IMR-90 (cell line): ENCODE data around the gene ATP11A. TPM values are rescaled to one million over a fixed set of nuclear protein-coding genes. Genes with fewer than 3 reads are reported as not detected.
"Not testable (repeated sequence)": the region's sequence is repeated elsewhere in the genome, so short reads cannot be mapped to it uniquely, and the experiment has no call there.

Experiments
- ATAC-seq: fragments of 200-7000 bp; cut with Tn5 transposase; 2 replicates; pipeline ENCODE4 v1.9.1; 2020; ENCODE audit warnings: low read depth, mild to moderate bottlenecking, moderate library complexity
- BruUV-seq: library from RNA; stranded (reverse); fragments of 400-500 nt; replicated peaks from 2 replicates; lab custom pipeline; 2021; lab: Mats Ljungman, UMichigan
- CTCF ChIA-PET: fragments of 300-600 bp; formaldehyde crosslinking; extraction: SDS; loops from one replicate; lab custom pipeline; 2021; ENCODE audit warnings: antibody characterized with exemption; lab: Yijun Ruan, JAX
- POLR2A ChIA-PET: fragments of 300-600 bp; sonication (Branson Sonifier 250); formaldehyde crosslinking; loops from one replicate; lab custom pipeline; 2022; ENCODE audit warnings: antibody characterized with exemption; ENCODE audit not compliant: unreplicated experiment; lab: Charles Lee
- DNase-seq: peaks from one replicate; pipeline ENCODE4 v3.0.0; 2013
- H2AFZ ChIP-seq: replicated peaks from 2 replicates; pipeline ENCODE3; 2013; ENCODE audit warnings: low read length, mild to moderate bottlenecking; ENCODE audit not compliant: poor library complexity
- H2AK5ac ChIP-seq: 2 replicates; pipeline ENCODE4 v1.6.1; 2013; ENCODE audit warnings: low read depth, low read length, inconsistent platforms
- H2AK9ac ChIP-seq: replicated peaks from 2 replicates; pipeline ENCODE3; 2013; ENCODE audit warnings: mild to moderate bottlenecking, low read depth, low read length, moderate library complexity; ENCODE audit not compliant: poor library complexity
- H2BK120ac ChIP-seq: 2 replicates; pipeline ENCODE4 v1.6.1; 2013; ENCODE audit warnings: low read depth, low read length, inconsistent platforms
- H2BK15ac ChIP-seq: 3 replicates; pipeline ENCODE4 v1.6.1; 2013; ENCODE audit warnings: low read depth, low read length, inconsistent platforms
- H2BK20ac ChIP-seq: 2 replicates; pipeline ENCODE4 v1.6.1; 2013; ENCODE audit warnings: low read depth, mild to moderate bottlenecking, inconsistent platforms, low read length, moderate library complexity
- H2BK5ac ChIP-seq: 2 replicates; pipeline ENCODE4 v1.6.1; 2013; ENCODE audit warnings: mild to moderate bottlenecking, low read depth, low read length, inconsistent platforms; ENCODE audit not compliant: poor library complexity, severe bottlenecking
- H3K14ac ChIP-seq: replicated peaks from 2 replicates; pipeline ENCODE4 v1.6.1; 2013; ENCODE audit warnings: low read depth, low read length, inconsistent platforms
- H3K18ac ChIP-seq: 2 replicates; pipeline ENCODE4 v1.6.1; 2013; ENCODE audit warnings: low read depth, low read length, control low read depth
- H3K23ac ChIP-seq: 2 replicates; pipeline ENCODE4 v1.6.1; 2013; ENCODE audit warnings: low read depth, low read length, inconsistent platforms
- H3K27ac ChIP-seq: 2 replicates; pipeline ENCODE4 v1.5.1; 2013; ENCODE audit warnings: mild to moderate bottlenecking, control low read depth, low read length; ENCODE audit not compliant: insufficient read depth
- H3K27me3 ChIP-seq: 2 replicates; pipeline ENCODE4 v1.6.1; 2013; ENCODE audit warnings: low read length; ENCODE audit not compliant: control insufficient read depth, insufficient read depth
- H3K36me3 ChIP-seq: 2 replicates; pipeline ENCODE4 v1.6.1; 2013; ENCODE audit warnings: low read length, mixed read lengths; ENCODE audit not compliant: control insufficient read depth, insufficient read depth
- H3K4ac ChIP-seq: 2 replicates; pipeline ENCODE4 v1.6.1; 2013; ENCODE audit warnings: low read depth, low read length, inconsistent platforms
- H3K4me1 ChIP-seq: 2 replicates; pipeline ENCODE4 v1.6.1; 2013; ENCODE audit warnings: low read length, mixed read lengths; ENCODE audit not compliant: control insufficient read depth, insufficient read depth
- H3K4me2 ChIP-seq: 2 replicates; pipeline ENCODE4 v1.6.1; 2013; ENCODE audit warnings: low read depth, mild to moderate bottlenecking, control low read depth, low read length, moderate library complexity
- H3K4me3 ChIP-seq: 2 replicates; pipeline ENCODE4 v1.5.1; 2013; ENCODE audit warnings: low read depth, mild to moderate bottlenecking, control low read depth, low read length, moderate library complexity; ENCODE audit not compliant: insufficient read depth
- H3K56ac ChIP-seq: 2 replicates; pipeline ENCODE4 v1.6.1; 2013; ENCODE audit warnings: low read length, inconsistent platforms; ENCODE audit not compliant: insufficient read depth; ENCODE audit errors: extremely low read depth
- H3K79me1 ChIP-seq, 2 experiments: 2 replicates each; pipeline ENCODE4 v1.6.1; 2013; ENCODE audit warnings: low read length in 2 of 2, inconsistent platforms in 1 of 2, low read depth in 1 of 2
- H3K9ac ChIP-seq: 2 replicates; pipeline ENCODE4 v1.6.1; 2013; ENCODE audit warnings: low read depth, low read length, control low read depth
- H3K9me1 ChIP-seq: 2 replicates; pipeline ENCODE4 v1.6.1; 2013; ENCODE audit warnings: low read length, inconsistent platforms; ENCODE audit not compliant: insufficient read depth
- H3K9me3 ChIP-seq: 2 replicates; pipeline ENCODE4 v1.6.1; 2013; ENCODE audit warnings: low read length; ENCODE audit not compliant: control insufficient read depth, insufficient read depth
- H4K20me1 ChIP-seq: 2 replicates; pipeline ENCODE4 v1.6.1; 2013; ENCODE audit warnings: low read length, inconsistent platforms; ENCODE audit not compliant: insufficient read depth
- H4K5ac ChIP-seq: 2 replicates; pipeline ENCODE4 v1.6.1; 2013; ENCODE audit warnings: mild to moderate bottlenecking, low read depth, low read length, control low read depth
- H4K8ac ChIP-seq, 2 experiments: 2 replicates each; pipeline ENCODE4 v1.6.1; 2013; ENCODE audit warnings: low read depth in 2 of 2, low read length in 2 of 2, control low read depth in 1 of 2, inconsistent platforms in 1 of 2
- H4K91ac ChIP-seq: 2 replicates; pipeline ENCODE4 v1.6.1; 2013; ENCODE audit warnings: low read depth, low read length, inconsistent platforms; ENCODE audit not compliant: insufficient read depth
- WGBS, 2 experiments: methylation state at CpG; one replicate each; pipeline versions ENCODE4 v1.1.5 to v1.1.7; 2013; ENCODE audit warnings: missing lambda C conversion rate in 2 of 2; ENCODE audit not compliant: insufficient read length in 1 of 2; ENCODE audit errors: extremely low coverage in 2 of 2; 5-methylcytosine and 5-hydroxymethylcytosine counted together
- dilution Hi-C: fragments of 300-500 bp; cut with HindIII; formaldehyde crosslinking; loops from one replicate; pipeline ENCODE4 v1.14.3; 2018; ENCODE audit warnings: low sequenced_read_pairs; ENCODE audit not compliant: unreplicated experiment
- in situ Hi-C: fragments of 300-500 bp; cut with MboI; formaldehyde crosslinking; loops from 3 replicates; pipeline ENCODE4 v1.14.3; 2019; ENCODE audit warnings: low sequenced_read_pairs, inconsistent platforms, mixed read lengths
- intact Hi-C: fragments of 100-400 bp; cut with micrococcal nuclease; formaldehyde crosslinking; loops from 2 replicates; pipeline ENCODE4 v1.10.0; 2022
- polyA plus RNA-seq, 3 experiments: library from polyadenylated mRNA; depleted of rRNA; stranded (reverse); fragments of >200 nt; gene quantifications; 2 replicates each; pipeline ENCODE4 v1.2.3, GENCODE V29; 2012; ENCODE audit warnings: low replicate concordance in 1 of 3
- total RNA-seq: library from RNA; depleted of rRNA; stranded (reverse); fragments of >200 nt; gene quantifications from 2 replicates; pipeline ENCODE4 v1.2.3, GENCODE V29; 2012

Gene ATP11A
- total and polyA plus RNA-seq, 2 of the 4 experiments (the other 2 are of a cell fraction) = 8.4 to 12.0 TPM

DNA sequence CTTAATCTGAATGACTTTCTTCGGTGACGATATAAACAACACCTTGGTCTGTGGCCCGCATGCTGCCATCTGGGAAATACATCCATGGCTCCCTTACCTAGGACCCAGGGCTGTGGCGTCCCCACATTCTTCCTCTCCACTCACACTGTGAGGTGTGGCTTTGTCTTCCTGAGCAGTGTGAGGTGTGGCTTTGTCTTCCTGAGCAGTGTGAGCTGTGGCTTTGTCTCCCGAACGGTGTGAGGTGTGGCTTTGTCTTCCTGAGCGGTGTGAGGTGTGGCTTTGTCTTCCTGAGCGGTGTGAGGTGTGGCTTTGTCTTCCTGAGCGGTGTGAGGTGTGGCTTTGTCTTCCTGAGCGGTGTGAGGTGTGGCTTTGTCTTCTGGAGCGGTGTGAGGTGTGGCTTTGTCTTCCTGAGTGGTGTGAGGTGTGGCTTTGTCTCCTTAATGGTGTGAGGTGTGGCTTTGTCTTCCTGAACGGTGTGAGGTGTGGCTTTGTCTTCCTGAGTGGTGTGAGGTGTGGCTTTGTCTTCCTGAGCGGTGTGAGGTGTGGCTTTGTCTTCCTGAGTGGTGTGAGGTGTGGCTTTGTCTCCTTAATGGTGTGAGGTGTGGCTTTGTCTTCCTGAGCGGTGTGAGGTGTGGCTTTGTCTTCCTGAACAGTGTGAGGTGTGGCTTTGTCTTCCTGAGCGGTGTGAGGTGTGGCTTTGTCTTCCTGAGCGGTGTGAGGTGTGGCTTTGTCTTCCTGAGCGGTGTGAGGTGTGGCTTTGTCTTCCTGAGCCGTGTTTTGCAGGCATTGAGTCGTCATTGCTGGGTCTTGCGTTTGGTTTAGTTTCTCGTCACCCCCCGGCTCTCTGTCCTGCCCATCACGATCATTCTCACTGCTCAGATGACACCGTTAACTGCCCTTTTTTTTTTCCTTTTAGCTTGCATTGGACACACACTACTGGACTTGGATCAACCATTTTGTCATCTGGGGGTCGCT lies 183.1 kb downstream of the ATP11A start:
- H3K79me1 ChIP-seq, H3K23ac ChIP-seq, H3K14ac ChIP-seq, BruUV-seq, H3K4ac ChIP-seq, dilution Hi-C loops, H2AK5ac ChIP-seq, H3K4me1 ChIP-seq, H4K8ac ChIP-seq, H2AFZ ChIP-seq, H2BK5ac ChIP-seq, H2BK15ac ChIP-seq, POLR2A ChIA-PET, H3K56ac ChIP-seq, H3K4me3 ChIP-seq, H3K9ac ChIP-seq, H4K91ac ChIP-seq, H4K5ac ChIP-seq, H3K4me2 ChIP-seq, H4K20me1 ChIP-seq, H3K27me3 ChIP-seq, H3K18ac ChIP-seq, H2BK120ac ChIP-seq, H3K9me1 ChIP-seq, H3K9me3 ChIP-seq, DNase-seq, H2BK20ac ChIP-seq, ATAC-seq, H3K27ac ChIP-seq: not testable (repeated sequence)
- intact Hi-C loops (loop anchor here (10.0 kb wide), 1 partner anchor 1398 kb away; no protein-coding TSS in a partner anchor), in situ Hi-C loops (loop anchor here (10.0 kb wide), 2 partner anchors 228 to 258 kb away; no protein-coding TSS in a partner anchor)
- Histone ChIP-seq H2AK9ac (peak overlapping the region; percentile 22), H3K36me3 (peaks cover 12% of the 10 kb centered on the region; the same call in 1 of the 2 replicates)
- WGBS, 2 experiments = 90% methylated on average over 2 of the region's 25 CpGs; no CpG with 5 or more reads in 1 of the 2 experiments
- CTCF ChIA-PET = interaction anchor here (0.7 to 1.3 kb wide), 3 partner anchors 250 to 373 kb away, joined by 3 to 4 read pairs (median 3); no protein-coding TSS in a partner anchor
